Inflammatory macrophage treated with lipopolysaccharide for 4 hours (primary cell): ENCODE measurements around the gene P4HA3.

Experiments
- DNase-seq: peaks from one replicate; pipeline ENCODE4 v3.0.0-alpha.2; 2020

Gene P4HA3

GRCh38 chr11:74262725-74263124 is 48.7 kb downstream of the P4HA3 start:
- DNase-seq, result no peak

DNA sequence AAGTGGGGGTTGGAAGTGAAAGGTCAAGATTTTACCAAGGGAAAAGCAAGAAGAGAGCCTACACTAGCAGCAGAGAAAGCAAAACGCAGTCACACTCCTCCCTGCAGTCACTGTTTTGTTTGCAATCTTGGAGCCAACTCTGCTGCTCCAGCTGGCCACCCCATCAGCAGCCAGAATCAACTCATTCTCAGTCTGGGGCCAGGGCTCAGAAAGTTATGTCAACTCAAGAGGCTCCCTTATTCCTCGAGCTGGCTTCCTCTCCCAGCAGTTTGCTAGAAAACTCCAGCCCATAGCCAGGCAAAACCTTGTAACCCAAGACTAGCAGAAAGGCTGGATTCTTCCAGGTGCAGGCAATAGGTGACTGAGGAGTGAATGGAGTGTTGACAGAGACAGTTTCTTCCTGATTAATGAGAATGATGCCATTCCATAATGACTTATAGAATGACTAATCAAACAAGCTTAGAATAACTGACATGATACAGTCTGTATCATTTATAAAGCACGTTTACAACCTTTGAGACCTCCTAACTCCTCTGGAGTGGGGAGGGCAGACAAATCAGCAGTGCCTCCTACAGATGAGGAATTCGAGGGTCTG is 53.4 kb downstream of the P4HA3 start:
- DNase-seq, result no peak

GRCh38 chr11:74256378-74257133 is 54.9 kb downstream of the P4HA3 start:
- DNase-seq, result no peak

DNA sequence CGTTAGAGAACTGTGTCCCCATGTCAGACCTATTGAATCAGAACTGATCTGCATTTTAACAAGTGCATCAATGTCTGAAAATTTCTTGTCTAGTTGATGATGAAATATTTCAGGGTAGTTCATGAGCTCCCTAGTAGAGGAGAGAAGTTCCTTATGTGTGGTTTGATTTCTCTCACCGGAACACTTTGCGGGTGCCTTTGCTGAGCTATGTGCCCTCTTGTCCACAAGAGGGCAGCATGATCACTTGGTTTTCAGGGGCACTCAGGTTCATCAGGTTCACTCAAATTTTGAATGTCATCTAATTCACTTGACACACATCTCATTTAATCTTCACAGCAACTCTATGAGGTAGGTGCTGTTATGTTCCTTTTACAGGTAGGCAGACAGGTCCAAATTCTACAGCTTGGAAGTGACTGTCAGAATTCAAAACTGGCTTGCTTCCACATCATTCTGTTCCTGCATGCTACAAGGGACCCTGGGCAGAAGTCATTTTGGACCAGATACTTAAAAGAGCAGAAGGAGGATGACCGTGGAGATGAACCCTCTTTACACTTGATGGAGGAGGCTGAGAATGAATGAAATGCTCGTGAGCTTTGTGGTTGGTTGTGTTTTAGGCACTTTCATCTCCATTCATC is 55.6 kb downstream of the P4HA3 start:
- DNase-seq, result peak; percentile 57

DNA sequence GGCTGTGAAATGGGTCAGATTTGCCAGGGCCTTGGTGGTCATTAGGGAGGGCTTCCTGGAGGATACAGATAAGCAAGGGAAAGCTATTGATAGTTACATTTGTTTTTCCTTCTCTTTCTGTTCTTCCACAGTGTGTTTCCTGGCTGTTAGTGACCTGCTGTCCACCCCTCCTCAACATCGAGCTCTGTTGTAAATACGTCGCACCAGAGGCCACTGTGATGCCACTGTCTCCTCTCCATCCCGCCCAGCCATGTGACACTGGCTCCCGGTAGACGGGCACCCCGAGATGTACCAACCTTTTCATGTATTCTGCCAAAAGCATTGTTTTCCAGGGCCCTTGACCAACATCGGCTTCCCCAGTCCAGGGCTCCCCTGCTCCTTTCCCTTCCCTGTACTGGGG is 58.1 kb downstream of the P4HA3 start:
- no peak for DNase-seq

DNA sequence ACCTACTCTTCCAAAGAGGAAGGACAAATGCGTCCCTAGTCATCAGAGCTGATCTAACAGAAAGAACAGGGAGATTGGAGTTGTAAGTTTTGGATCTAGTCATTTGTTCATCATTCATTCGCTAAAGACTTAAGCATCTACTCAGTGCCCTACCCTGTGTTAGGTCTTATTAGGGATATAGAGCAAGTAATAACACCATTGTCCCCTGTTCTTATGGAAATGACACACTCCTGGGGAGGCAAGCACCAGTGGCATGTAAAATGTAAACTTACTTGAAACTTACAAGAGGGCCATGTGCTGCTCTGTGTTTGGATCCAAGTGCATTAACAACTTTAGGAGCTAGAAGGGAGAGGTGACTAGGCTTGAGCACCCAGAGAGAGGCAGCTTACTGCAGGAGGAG is 61.9 kb downstream of the P4HA3 start:
- DNase-seq, result no peak

DNA sequence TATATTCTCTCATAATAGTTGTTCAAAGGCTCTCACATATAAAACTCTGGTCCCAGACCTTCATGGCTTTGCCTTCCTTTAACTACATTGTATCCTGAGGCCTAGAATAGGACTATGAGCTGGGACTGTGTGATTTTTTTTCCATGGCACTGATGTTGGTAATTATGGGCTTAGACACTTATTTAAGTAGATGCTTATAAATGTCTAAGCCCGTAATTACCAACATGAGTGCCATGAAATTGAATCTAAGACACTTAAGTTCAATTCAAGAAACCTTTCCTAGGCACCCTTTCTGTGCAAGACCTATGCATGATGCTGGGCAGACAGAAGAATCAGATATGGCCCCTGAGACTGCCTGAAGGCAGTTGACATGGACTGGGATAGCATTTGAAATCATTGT is 63.0 kb downstream of the P4HA3 start:
- no peak for DNase-seq

GRCh38 chr11:74238243-74238642 is 73.2 kb downstream of the P4HA3 start:
- no peak for DNase-seq

DNA sequence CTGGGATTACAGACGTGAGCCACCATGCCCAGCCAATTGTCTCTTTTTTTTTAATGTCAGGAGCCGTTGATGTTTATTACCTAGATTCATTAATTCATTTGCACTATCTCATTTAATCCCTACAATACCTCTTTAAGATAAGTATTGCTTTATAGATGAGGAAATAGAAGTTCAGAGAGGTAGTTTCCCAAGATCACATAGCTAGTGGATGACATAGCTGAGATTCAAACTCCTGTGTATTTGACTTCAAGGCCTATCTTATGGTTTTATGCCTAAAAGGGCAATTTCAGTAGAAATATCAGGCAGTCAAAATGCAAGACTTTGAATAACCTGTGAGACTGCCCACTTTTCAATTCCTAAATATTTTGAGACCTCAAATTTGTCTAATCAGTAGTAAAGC is 73.9 kb downstream of the P4HA3 start:
- DNase-seq, result no peak

DNA sequence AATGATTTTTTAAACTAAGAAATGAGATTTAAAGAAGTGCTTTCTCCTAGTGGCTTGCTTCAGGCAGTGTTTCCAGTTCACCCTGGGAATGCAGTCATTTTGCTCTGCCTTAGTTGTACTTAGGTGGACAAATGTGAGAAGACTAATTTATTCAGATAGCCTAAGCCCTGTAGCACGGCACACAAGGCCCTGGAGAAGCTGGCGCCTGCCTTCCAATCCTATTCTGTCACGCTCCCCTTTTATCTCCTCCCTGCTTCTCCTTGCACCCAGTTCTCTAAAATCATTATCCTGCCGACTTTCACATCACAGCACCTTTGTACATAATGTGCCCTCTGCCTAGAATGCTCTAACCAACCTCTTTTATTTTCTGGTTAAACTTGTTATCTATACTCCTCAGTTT is 76.3 kb downstream of the P4HA3 start:
- DNase-seq, result no peak

DNA sequence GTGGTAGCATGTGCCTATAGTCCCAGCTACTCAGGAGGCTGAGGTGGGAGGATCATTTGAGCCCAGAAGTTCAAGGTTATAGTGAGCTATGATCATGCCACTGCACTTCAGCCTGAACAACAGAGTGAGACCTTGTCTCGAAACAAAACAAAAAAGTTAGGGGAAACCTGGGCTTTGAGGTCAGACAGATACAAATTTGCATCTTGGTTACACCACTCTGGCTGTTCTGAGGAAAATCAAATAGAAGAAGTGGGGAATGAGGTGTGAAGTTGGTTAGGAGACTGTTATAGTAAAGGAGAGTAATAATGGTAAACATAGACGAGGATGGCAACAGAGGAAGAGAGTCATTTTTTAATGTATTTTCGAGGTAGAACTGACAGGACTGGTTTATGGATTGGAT is 77.8 kb downstream of the P4HA3 start:
- no peak for DNase-seq

DNA sequence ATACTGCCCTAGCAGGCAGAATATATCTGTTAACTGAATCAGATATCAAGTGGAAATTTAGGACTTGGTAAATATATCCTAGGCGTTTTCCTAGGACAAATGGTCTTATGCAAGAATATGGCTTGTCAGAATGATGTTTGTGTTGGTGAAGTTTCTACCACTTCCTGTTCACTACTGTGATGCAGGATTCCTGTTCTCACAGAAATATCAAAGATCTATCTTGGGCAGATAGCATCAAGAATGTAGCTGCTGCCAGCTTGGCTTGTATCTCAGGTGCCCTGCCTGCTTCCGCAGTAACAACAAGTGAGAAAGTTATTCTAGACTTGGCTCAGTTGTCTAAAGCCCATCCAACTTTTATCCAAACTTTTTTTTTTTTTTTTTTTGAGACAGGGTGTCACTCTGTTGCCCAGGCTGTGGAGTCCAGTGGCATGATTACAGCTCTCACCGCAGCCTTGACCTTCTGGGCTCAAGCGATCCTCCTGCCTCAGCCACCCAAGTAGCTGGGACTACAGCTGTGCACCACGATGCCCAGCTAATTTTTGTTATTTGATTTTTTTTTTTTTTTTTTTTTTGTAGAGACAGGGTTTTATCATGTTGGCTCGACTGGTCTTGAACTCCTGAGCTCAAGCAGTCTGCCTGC is 79.0 kb downstream of the P4HA3 start:
- DNase-seq, result no peak

GRCh38 chr11:74226907-74227306 is 84.5 kb downstream of the P4HA3 start:
- DNase-seq, result no peak

DNA sequence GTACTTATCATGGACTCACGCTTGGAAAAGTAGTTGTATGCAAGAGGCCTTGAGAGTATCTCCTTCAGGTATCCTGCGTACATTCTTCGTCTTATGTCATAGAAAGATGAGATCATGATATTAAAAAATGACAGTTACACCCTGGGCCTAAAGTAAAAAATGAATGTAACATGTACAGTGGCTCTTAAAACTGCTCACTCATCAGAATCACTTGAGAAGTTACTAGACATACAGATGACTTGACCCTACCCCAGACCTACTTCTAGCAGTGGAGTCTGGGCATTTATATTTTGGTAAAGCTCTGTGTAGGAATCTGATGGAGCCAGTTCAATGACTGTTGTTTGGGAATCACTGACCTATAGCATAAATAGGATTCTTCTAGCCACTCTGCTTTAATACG is 85.9 kb downstream of the P4HA3 start:
- DNase-seq, result no peak

- DNase-seq, result no peak
These were observed 89.6 kb downstream of the P4HA3 start for GRCh38 chr11:74221816-74222215.

- DNase-seq, result no peak
These were observed 91.1 kb downstream of the P4HA3 start for GRCh38 chr11:74220376-74220775.
